Stimulated activated CD4-positive, alpha-beta T cell treated with anti-CD3 and anti-CD28 coated beads, Interleukin-12 subunit alpha, Interleukin-12 subunit beta, amount 100 ng/mL, for 48 hours (primary cell): ENCODE measurements around the gene PCDHGC3.

Experiments used
- DNase-seq, 3 donors: peaks; one replicate each; pipeline ENCODE4 v3.0.0-alpha.2; 2020; ENCODE audit warnings: low read depth in 2 of 3, low spot score in 1 of 3

PCDHGC3 gene

DNA sequence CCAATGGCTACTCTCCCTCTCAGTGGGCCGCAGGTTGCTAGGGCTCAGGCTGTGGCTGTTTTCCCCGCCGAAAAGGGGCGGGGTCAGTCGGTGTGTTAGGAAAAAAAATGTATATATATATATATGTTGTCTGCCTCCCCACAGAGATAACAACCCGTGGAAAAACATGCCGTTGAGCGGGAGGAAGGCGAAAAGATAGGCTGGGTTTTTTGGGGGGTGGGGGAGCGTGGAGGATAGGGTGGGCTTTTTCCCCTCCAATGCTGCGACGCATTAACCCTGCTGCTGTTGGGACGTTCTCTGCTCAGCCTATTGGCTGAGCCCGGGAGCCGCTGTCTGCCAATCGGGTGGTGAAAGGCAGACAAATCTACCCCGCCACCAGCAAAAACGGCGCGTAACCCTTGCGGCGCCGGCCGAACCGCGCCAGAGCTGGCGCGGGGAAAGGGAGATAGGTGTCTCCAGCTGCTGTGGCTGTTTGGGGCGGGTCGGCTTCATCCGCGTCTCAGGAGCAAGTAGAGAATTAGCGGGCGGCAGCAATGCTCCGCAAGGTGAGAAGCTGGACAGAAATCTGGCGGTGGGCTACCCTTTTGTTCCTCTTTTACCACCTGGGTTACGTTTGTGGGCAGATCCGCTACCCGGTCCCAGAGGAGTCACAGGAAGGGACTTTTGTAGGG, 9.0 kb downstream of the PCDHGC3 start, which contains the start of gene PCDHGC4:
Gene PCDHGC4 (plus strand): TSS at position 390 of the 671 bp plus-strand sequence. CDS start 144 bp downstream, at position 534.
- no peak for DNase-seq

DNA sequence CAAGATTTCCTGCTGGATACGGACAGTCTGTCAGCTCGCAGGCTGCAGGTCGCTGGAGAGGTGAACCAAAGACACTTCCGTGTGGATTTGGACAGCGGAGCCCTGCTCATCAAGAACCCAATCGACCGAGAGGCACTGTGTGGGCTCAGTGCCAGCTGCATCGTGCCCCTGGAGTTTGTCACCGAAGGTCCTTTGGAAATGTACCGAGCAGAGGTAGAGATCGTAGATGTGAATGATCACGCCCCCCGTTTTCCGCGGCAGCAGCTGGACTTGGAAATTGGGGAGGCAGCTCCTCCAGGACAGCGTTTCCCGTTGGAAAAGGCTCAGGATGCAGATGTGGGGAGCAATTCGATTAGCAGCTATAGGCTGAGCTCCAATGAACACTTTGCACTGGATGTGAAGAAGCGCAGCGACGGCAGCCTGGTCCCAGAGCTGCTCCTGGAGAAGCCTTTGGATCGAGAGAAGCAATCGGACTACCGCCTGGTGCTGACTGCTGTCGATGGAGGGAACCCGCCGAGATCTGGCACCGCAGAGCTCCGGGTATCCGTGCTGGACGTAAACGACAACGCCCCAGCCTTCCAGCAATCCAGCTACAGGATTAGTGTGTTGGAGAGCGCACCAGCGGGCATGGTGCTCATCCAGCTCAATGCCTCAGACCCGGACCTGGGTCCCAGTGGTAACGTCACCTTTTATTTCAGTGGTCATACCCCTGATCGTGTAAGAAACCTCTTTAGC, 9.7 kb downstream of the PCDHGC3 start:
- no peak for DNase-seq

DNA sequence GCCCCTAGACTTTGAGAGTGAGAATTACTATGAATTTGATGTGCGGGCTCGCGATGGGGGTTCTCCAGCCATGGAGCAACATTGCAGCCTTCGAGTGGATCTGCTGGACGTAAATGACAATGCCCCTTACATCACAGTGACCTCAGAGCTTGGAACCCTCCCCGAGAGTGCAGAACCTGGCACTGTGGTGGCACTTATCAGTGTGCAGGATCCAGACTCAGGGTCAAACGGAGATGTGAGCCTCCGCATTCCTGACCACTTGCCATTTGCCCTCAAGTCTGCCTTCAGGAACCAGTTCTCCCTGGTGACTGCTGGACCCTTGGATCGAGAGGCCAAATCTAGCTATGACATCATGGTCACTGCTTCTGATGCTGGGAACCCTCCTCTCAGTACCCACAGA, 10.3 kb downstream of the PCDHGC3 start:
- DNase-seq, result no peak

DNA sequence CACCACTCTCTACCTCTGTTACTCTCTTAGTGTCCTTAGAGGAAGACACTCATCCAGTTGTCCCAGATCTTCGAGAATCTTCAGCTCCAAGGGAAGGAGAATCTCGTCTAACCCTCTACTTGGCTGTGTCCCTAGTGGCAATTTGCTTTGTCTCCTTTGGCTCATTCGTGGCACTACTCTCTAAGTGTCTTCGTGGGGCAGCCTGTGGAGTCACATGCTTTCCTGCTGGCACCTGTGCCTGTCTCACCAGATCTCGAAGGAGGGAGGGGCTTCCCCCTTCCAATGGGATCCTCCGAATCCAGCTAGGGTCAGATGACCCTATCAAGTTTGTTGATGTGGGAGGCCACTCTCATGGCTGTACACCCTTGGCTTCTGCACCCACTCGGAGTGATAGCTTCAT, 11.4 kb downstream of the PCDHGC3 start:
- DNase-seq, result no peak

DNA sequence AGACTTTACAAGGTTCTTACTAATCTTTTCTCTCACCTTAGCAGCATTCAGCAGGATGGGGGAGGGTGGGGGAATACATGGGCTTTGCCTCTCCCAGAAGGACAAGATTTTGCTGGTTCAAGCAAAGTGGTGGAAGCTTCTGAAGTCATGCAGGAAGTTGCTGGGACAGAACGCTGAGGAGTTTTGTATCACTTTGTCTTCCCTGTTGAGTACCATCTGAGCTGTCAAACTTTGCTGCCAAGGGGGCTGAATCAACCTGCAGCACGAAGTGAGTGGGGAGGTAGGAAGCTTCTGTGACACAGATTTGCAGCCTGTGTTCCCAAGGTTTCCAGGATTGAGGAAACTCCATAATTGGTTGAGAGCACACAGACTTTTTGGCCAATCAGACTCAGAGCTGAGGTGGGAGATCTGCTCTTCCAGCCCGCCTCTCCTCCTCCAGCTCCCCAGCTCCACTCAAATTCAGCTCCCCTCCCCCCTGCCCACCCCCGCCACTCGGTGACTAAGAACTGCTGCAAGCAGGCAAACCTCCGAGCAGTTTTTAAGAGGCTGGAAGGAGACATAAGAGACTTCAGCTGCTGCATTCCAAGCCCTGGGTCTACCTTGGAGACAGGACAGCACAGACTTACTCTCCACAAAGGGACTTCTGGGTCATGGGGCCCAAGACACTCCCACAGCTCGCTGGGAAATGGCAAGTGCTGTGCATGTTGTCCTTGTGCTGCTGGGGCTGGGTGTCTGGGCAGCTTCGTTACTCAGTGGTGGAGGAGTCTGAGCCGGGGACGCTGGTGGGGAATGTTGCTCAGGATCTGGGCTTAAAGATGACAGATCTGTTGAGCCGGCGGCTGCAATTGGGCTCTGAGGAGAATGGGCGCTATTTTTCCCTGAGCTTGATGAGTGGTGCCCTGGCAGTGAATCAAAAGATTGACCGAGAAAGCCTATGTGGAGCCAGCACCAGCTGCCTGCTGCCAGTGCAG, 13.1 kb downstream of the PCDHGC3 start, which contains the start of gene PCDHGC5:
Gene PCDHGC5 (plus strand): TSS at position 491 of the 971 bp plus-strand sequence. CDS start 160 bp downstream, at position 651.
- DNase-seq, result no peak

DNA sequence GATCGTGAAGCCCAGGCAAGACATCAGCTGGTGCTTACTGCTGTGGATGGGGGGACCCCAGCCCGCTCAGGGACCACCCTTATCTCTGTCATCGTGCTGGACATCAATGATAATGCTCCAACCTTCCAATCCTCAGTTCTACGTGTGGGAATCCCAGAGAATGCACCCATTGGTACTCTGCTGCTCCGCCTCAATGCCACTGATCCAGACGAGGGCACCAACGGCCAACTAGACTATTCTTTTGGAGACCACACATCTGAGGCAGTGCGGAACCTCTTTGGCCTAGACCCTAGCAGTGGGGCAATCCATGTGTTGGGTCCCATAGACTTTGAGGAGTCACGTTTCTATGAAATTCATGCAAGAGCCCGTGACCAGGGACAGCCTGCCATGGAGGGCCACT, 14.1 kb downstream of the PCDHGC3 start:
- no peak for DNase-seq

DNA sequence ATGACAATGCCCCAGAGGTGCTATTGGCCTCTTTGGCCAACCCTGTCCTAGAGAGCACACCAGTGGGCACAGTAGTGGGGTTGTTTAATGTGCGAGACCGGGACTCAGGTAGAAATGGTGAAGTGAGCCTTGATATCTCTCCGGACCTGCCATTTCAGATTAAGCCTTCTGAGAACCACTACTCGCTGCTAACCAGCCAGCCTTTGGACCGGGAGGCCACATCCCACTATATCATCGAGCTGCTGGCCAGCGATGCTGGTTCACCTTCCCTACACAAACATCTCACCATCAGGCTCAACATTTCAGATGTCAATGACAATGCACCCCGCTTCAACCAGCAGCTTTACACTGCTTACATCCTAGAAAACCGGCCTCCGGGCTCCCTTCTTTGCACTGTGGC, 14.5 kb downstream of the PCDHGC3 start:
- no peak for DNase-seq

DNA sequence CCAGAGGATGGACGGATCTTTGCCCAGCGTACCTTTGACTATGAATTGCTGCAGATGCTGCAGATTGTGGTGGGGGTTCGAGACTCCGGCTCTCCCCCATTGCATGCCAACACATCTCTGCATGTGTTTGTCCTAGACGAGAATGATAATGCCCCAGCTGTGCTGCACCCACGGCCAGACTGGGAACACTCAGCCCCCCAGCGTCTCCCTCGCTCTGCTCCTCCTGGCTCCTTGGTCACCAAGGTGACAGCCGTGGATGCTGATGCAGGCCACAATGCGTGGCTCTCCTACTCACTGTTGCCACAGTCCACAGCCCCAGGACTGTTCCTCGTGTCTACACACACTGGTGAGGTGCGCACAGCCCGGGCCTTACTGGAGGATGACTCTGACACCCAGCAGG, 15.0 kb downstream of the PCDHGC3 start:
- DNase-seq, result no peak

DNA sequence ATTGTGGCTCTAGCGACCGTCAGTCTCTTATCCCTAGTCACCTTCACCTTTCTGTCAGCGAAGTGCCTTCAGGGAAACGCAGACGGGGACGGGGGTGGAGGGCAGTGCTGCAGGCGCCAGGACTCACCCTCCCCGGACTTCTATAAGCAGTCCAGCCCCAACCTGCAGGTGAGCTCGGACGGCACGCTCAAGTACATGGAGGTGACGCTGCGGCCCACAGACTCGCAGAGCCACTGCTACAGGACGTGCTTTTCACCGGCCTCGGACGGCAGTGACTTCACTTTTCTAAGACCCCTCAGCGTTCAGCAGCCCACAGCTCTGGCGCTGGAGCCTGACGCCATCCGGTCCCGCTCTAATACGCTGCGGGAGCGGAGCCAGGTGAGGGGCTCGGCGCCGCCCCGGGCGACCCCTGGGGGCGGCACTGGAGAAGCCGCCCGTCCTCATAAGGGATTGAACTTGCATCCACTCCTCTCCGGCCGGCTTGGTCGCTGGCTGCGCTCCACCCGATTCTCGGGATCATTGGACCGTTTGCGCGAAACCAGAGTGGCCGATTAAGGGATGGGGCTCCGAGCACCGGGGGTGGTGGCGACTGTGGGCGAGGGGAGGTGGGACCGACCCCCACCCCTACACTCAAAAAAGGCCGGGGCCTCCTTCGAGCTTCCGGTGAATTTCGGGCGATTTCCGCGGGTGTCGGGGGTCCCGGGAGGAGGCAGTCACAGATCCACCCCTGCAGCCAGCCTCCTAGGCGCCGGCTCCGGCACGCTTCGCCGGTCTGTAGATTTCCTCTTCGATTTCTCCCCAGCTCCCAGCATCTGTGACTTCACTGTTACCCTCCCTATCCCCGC, 15.8 kb downstream of the PCDHGC3 start:
- DNase-seq, result no peak

DNA sequence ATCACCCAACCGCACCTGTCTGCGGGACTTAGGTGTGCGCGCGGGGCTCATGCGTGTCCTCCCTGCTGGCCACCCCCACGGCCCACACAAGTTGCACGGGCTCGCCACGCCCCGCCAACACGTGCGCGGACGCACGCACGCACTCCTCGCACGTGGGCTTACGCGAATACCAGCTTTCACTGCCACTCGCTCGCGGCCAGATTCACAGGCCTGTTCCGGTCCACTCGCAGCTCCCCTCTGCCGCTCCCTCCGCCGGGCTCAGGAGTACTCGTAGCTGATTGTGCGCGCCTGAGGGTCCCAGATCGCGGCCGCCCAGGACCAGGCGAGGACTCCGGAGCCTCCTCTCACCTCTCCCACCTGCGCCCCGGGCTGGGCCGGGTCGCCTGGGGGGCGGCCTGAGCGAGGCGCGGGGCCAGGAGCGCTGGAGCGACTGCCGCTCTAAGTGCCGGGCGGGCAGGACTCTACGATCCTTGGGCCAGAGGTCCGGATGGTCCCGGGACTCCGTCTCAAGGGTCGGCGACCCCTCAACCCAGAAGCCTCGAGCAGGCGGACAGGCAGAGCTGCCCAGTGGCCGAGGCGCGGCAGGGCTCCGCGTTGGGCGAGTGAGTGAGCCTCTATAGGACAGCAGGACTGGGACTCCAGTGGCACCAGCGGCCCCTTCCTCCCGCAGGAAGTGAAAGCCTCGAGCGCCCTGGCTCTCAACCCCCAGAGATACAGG, 16.6 kb downstream of the PCDHGC3 start:
- DNase-seq, result no peak

DNA sequence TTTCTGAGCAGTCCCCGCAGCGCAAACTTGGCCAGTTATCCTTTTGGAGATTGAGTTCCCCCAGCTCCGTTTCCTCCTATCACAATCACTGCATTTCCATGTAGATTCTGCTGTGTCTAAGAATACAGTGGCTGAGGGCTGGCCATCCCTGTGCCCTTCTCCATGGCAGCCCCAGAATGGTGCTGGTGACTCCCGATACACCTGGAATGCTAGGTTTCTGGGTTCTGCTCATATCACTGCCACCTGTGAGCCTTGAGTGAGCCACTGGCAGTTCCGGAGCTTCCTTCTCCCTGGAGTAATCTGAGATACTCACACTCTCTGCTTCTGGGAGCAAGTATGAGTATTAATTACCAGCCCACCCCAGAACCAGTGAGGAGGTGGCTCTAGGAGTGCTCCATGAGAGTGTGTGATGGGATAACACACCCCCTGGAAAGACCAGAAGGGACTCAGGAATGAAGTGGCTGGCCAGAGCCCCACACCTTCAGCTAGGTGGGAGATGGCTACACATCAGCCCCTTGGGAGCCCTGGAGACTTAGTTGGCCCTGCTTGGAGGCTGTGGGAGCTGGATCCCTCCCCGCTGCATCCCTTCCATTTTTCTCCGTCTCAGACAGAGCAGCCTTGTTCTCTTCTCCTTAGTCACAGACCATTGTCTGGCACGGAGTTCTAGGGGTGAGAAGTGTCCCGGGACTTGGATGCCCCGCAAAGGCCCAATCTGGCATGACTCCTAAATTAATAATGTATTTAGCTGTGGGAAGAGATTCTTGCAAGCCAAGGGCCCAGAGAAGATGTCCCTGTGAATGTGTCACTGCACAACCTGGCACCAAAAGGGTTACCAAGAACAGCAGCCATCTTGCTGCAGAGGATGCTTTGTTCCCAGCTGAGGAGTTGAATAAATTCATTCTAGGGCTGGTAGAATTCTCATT, 18.0 kb downstream of the PCDHGC3 start:
- DNase-seq, result no peak

DNA sequence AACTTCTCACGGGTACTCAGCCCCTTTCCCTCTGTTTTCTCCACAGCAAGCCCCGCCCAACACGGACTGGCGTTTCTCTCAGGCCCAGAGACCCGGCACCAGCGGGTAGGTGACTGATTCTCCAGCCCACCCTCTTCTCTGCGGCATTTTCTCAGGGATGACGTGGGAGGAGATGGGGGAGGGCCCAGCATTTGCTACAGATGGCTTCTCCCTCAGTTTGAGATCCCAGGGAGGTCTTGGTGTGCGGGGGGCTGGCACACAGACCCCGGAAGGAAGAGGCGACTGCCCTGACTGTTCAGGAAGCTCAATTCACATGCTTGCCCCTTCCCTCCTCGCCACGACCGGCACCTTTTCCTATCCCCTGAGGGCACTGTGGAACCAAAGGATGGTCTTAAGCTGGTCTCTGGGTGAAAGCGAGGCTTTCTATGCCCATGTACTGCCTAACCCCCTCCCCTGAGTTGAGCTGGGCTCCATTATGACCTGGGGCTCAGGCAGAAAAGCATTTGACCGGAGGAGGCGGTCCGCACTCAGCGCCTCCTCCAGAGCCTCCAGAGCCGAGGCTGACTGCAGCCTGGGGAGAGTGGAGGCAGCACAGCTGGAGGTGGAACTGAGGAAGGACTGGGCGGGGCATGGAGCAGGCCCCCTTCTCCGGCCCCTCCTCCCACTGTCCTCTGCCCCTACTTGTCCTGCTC, 19.1 kb downstream of the PCDHGC3 start:
- no peak for DNase-seq

DNA sequence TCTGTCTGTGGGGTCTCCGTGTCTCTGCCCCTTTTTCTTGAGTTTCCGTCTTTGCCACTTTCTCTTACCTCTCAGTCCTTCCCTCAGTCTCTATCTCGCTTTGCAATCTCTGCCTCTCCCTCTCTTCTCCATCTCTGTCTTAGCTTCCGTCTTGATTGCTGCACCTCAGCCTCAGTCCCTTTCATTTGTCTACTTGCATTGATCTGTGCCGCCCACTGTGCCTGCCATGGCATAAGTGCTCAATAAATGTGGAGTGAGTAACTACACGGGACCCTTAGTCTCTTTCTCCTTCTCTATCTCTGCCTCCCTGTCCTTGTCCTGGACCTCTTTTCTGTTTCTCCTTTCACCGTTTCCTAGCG, 19.7 kb downstream of the PCDHGC3 start:
- DNase-seq, result no peak

DNA sequence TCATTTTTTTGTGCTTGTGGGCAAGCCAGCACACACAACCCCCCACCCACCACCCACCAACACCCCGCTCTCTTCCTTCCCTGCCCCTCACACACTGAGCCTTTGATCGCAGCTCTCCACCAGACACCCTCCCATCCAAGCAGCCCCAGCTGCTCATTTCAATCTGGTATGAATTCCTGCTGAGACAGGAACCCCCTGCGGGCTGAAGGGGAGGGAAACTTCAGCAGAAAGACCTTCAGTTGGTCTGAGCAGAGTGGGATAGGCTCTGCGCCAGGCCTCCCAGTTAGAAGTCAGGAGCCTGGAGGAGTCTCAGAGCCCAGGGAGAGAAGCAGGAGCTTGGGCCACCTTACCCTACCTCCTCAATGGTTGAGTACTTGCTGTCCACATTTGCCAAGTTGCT, 20.3 kb downstream of the PCDHGC3 start:
- no peak for DNase-seq

DNA sequence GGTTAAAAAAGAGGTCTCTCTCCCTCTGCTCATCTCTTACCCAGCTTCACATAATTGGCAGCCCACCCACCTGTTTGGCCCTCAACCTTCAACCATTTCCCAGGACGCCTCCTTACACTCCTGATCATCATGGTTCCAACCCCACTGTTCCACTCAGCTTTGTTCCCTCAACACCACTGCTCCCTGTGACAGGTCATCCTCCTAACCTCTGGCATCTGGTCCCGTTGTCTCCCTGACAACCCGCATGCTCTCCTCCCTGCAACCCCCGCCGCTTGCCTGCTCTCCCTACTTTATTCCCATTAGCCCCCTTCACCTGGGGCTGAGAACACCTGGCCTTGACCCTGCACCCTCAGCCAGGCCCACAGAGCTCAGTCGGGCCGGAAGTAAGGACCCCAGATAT, 26.0 kb downstream of the PCDHGC3 start:
- no peak for DNase-seq

DNA sequence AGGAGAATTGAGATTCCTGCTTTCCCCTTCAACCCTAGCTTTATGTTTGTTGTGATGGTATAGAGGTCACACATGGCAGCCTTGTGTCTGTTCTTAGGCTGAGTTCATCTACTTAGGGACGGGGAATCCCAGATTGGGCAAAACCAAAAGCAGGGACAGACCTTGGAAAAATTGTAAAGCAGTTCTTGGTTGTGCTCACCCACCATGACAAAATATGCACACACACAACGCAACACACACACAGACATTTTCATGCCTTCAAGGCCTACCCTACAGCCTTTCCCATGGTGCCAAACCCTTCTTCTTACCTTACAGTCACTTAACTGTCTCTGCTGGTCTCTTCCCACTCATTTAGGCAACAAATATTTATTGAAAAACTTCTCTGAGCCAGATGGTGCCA, 27.9 kb downstream of the PCDHGC3 start:
- no peak for DNase-seq

DNA sequence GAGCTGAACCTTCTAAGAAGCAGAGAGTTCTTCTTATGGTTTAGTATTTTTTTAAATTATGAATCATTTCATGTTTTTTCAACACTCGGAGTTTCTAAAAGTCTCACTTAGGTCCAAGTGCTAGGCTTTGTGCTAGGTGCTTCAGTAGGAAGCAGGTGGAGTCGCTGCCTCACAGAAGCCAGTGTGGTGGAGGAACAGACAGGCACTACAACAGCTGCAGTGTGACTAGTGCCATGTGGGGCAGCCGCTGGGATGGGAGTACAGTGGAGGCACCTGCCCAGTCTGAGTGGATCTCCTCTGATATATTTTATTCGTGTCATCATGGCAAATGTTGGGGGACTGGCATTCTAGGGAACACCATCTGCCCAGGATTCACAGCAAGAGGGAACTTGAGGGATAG, 28.4 kb downstream of the PCDHGC3 start:
- no peak for DNase-seq

DNA sequence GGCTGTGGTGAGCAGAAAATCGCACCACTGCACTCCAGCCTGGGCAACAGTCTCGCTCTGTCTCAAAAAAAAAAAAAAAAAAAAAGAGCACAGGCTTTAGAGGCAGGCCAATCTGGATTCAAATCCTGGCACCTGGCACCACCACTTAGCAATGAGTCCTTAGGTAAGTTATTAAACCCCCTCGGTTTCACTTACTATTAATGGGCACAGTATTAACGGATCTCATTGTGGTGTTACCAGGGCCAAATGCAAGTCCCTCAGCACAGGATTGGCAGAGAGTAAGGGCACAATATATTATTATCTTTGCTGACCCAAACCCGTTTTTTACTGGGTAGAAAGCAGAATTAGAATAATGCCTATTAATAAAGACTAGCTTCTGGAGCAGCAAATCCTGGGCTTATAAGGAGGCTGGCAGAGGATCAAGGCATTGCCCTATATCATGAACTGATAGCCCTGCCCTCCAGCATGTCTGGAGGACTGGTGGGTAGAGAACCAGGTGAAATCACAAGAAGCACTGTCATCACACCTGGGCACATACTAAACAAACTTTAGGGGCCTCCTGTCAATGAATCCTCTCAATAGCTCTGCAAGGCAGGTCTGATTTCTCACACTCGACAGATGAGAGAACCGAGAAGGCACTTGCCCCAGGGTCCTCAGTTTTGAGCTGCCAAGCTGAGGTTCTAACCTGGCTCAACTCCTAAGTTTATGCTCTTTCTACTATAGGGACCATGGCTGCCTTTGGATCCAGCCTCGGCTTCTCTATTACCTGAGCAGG, 30.8 kb downstream of the PCDHGC3 start:
- no peak for DNase-seq
